HepG2 (cell line): ENCODE results near the gene ZBTB7A. TPM values are rescaled to one million over a fixed set of nuclear protein-coding genes. Genes with fewer than 3 reads are reported as not detected.

ENCODE experiments used
- ATF6 ChIP-seq: sonication (generic); formaldehyde crosslinking; conservative IDR thresholded peaks from 2 replicates; pipeline ENCODE4 v1.4.0; 2020; ENCODE audit warnings: missing genetic modification reagents
- CHD2 ChIP-seq: IDR thresholded peaks from 2 replicates; pipeline ENCODE4 v1.6.1; 2011; ENCODE audit warnings: low read depth, low read length, improper control_type of control experiment
- CHD4 ChIP-seq: fragments of 200-600 bp; sonication (generic); IDR thresholded peaks from 2 replicates; pipeline ENCODE4 v1.7.0; 2017; ENCODE audit warnings: mild to moderate bottlenecking, low read length, borderline replicate concordance
- DMAP1 ChIP-seq: IDR thresholded peaks from 2 replicates; pipeline ENCODE4 v1.6.1; 2016
- DZIP1 ChIP-seq: sonication (generic); formaldehyde crosslinking; IDR thresholded peaks from 2 replicates; pipeline ENCODE4 v1.5.0; 2020; ENCODE audit warnings: mild to moderate bottlenecking, missing genetic modification reagents
- KLF15 ChIP-seq: sonication (generic); formaldehyde crosslinking; IDR thresholded peaks from 2 replicates; pipeline ENCODE4 v1.8.1; 2023; ENCODE audit warnings: borderline replicate concordance, mild to moderate bottlenecking, inconsistent platforms, missing genetic modification reagents, mixed read lengths
- MEIS1 ChIP-seq: sonication (generic); formaldehyde crosslinking; IDR thresholded peaks from 2 replicates; pipeline ENCODE4 v1.9.0; 2021; ENCODE audit warnings: mild to moderate bottlenecking, missing genetic modification reagents, moderate library complexity, borderline replicate concordance
- NR2C2 ChIP-seq: sonication (generic); formaldehyde crosslinking; IDR thresholded peaks from 2 replicates; pipeline ENCODE4 v1.4.0; 2020; ENCODE audit warnings: missing genetic modification reagents, mild to moderate bottlenecking, moderate library complexity, borderline replicate concordance
- PRMT3 ChIP-seq: sonication (generic); formaldehyde crosslinking; IDR thresholded peaks from 2 replicates; pipeline ENCODE4 v1.8.1; 2022; ENCODE audit warnings: low read depth, mild to moderate bottlenecking, moderate library complexity, missing genetic modification reagents, borderline replicate concordance
- RAD21 ChIP-seq: fragments of 450-650 bp; formaldehyde crosslinking; IDR thresholded peaks from 2 replicates; pipeline ENCODE4 v1.5.0; 2020; ENCODE audit warnings: mild to moderate bottlenecking
- REXO4 ChIP-seq: sonication (generic); formaldehyde crosslinking; IDR thresholded peaks from 2 replicates; pipeline ENCODE4 v1.8.0; 2022; ENCODE audit warnings: missing genetic modification reagents, mild to moderate bottlenecking, borderline replicate concordance
- SAP130 ChIP-seq: IDR thresholded peaks from 2 replicates; pipeline ENCODE4 v1.6.1; 2016; ENCODE audit warnings: low read depth
- SMAD1 ChIP-seq: sonication (generic); formaldehyde crosslinking; IDR thresholded peaks from 2 replicates; pipeline ENCODE4 v1.4.0; 2020; ENCODE audit warnings: missing genetic modification reagents, low read depth, mild to moderate bottlenecking, borderline replicate concordance
- ZBTB20 ChIP-seq: sonication (generic); formaldehyde crosslinking; IDR thresholded peaks from 2 replicates; pipeline ENCODE4 v1.8.1; 2023; ENCODE audit warnings: missing genetic modification reagents, low read depth, mild to moderate bottlenecking, borderline replicate concordance
- ZEB1 ChIP-seq: IDR thresholded peaks from 2 replicates; pipeline ENCODE4 v1.6.1; 2012; ENCODE audit warnings: mild to moderate bottlenecking, low read depth, inconsistent platforms; ENCODE audit not compliant: insufficient replicate concordance
- ZNF546 ChIP-seq: sonication (generic); formaldehyde crosslinking; conservative IDR thresholded peaks from 2 replicates; pipeline ENCODE4 v1.8.1; 2023; ENCODE audit warnings: mild to moderate bottlenecking, missing genetic modification reagents
- ZNF552 ChIP-seq: sonication (generic); formaldehyde crosslinking; IDR thresholded peaks from 2 replicates; pipeline ENCODE4 v1.9.0; 2022; ENCODE audit warnings: missing genetic modification reagents, mild to moderate bottlenecking, borderline replicate concordance
- ZNF563 ChIP-seq: sonication (generic); formaldehyde crosslinking; IDR thresholded peaks from 2 replicates; pipeline ENCODE4 v1.8.0; 2022; ENCODE audit warnings: mild to moderate bottlenecking, moderate library complexity, missing genetic modification reagents
- ZNF619 ChIP-seq: sonication (generic); formaldehyde crosslinking; IDR thresholded peaks from 2 replicates; pipeline ENCODE4 v1.4.0; 2020; ENCODE audit warnings: mild to moderate bottlenecking, missing genetic modification reagents
- ZNF678 ChIP-seq: sonication (generic); formaldehyde crosslinking; IDR thresholded peaks from 2 replicates; pipeline ENCODE4 v1.4.0; 2020; ENCODE audit warnings: mild to moderate bottlenecking, missing genetic modification reagents
- ZNF704 ChIP-seq: sonication (generic); formaldehyde crosslinking; IDR thresholded peaks from 2 replicates; pipeline ENCODE4 v1.8.1; 2023; ENCODE audit warnings: mild to moderate bottlenecking, inconsistent platforms, moderate library complexity, missing genetic modification reagents, borderline replicate concordance
- ZNF737 ChIP-seq: sonication (generic); formaldehyde crosslinking; IDR thresholded peaks from 2 replicates; pipeline ENCODE4 v1.5.0; 2020; ENCODE audit warnings: missing genetic modification reagents, mild to moderate bottlenecking, borderline replicate concordance
- ZNF784 ChIP-seq: sonication (generic); formaldehyde crosslinking; IDR thresholded peaks from 2 replicates; pipeline ENCODE4 v1.5.1; 2020; ENCODE audit warnings: missing genetic modification reagents, mild to moderate bottlenecking, borderline replicate concordance
- polyA plus RNA-seq, 8 experiments: library from polyadenylated mRNA; depleted of rRNA in 3 of 8; stranded (reverse) in 7 of 8; unstranded in 1 of 8; fragments of >200 nt; fragmentation: Illumina TruSeq in 4 of 8; extraction: Trizol in 4 of 8; gene quantifications; 2 replicates each; pipeline versions ENCODE4 v1.2.1 to v1.2.3, GENCODE V29; 2011 to 2016; ENCODE audit warnings: low read depth in 4 of 8, missing spikeins in 1 of 8, mixed read lengths in 1 of 8; ENCODE audit not compliant: insufficient read depth in 1 of 8
- total RNA-seq, 5 experiments: library from RNA; depleted of rRNA; stranded (reverse); fragments of >200 nt; fragmentation: Illumina TruSeq; extraction: Trizol; gene quantifications; 2 replicates each; pipeline ENCODE4 v1.2.3, GENCODE V29; 2016; ENCODE audit warnings: low read depth in 1 of 5

Gene ZBTB7A
- total and polyA plus RNA-seq, 2 of the 13 experiments (the other 11 are each of a cell fraction or from before 2014, with no cell fraction given) = 3.6 to 4.0 TPM

GRCh38 chr19:4007021-4007835 is 59.5 kb downstream of the ZBTB7A start, which contains the start of gene PIAS4 (continued):
- peak; percentile 52; the same call in 1 of the 2 replicates for TF ChIP-seq ZNF704 (CRISPR knock-in tag)
- no peak for TF ChIP-seq PRMT3 (CRISPR knock-in tag)
- TF ChIP-seq MEIS1 (CRISPR knock-in tag) = no peak
- TF ChIP-seq ZNF737 (CRISPR knock-in tag) = no peak
- peak; percentile 43; the same call in 1 of the 2 replicates for TF ChIP-seq RAD21 (CRISPR knock-in tag)
- TF ChIP-seq ZNF619 (CRISPR knock-in tag) = peak; percentile 92
- no peak for TF ChIP-seq REXO4 (CRISPR knock-in tag)
- TF ChIP-seq KLF15 = no peak
- TF ChIP-seq CHD2 = no peak
- no peak for TF ChIP-seq ZNF678 (CRISPR knock-in tag)
- peak; percentile 76; the same call in 1 of the 2 replicates for TF ChIP-seq DMAP1 (CRISPR knock-in tag)
- TF ChIP-seq DZIP1 (CRISPR knock-in tag) = no peak
- TF ChIP-seq SMAD1 = 0 out of 2 replicates have a peak, but pooled peaks have one; percentile 85
- no peak for TF ChIP-seq ZEB1
- no peak; the same call in 1 of the 2 replicates for TF ChIP-seq ZNF546
- TF ChIP-seq SAP130 (CRISPR knock-in tag) = peak; percentile 91
- no peak for TF ChIP-seq NR2C2 (CRISPR knock-in tag)
- no peak for TF ChIP-seq ZNF784
- no peak for TF ChIP-seq CHD4
- peak; percentile 89 for TF ChIP-seq ZNF563 (CRISPR knock-in tag)
- TF ChIP-seq ZBTB20 (CRISPR knock-in tag) = no peak
- TF ChIP-seq ATF6 = no peak
- TF ChIP-seq ZNF552 = no peak
